ENCODE data around the gene HOXD9.
A peak's percentile ranks its signal among the peaks of the same experiment; 100 is the strongest.

HOXD9 gene

DNA sequence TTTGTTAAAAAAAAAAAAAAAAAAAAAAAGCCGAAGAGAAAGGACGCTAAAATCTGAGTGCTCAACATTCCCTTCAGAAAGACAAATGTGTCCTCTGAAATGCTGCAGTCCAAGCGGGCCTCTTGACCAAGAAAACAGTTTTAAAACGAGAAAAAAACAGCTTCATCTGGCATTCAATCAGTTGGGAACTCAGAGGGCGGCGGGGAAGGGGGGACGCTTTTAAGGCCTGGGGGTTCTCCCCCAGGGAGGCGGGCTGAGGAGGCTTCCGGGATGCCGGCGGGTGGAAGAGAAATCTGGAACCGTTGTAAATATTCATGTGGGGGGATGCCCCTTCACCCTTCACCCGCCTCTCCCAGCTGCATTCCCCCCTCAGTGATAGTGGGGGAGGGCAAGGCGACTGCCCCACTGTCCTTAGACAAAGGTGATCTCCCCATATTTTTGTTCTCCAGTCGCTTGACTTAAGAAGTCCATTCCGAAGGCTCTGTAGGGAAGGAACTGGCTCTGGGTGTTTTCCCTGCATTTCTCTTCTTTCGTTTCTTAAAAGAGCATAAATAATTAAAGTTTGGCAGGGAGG lies 18.7 kb upstream of the HOXD9 start:
- no peak overlapping the region for H3K4me3 ChIP-seq (ENCODE audit: low read depth, low read length)
- no peak for DNase-seq (ENCODE audit: low read depth)
- TF ChIP-seq, protein P1, sequence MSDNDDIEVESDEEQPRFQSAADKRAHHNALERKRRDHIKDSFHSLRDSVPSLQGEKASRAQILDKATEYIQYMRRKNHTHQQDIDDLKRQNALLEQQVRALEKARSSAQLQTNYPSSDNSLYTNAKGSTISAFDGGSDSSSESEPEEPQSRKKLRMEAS (IDR thresholded peaks at IDR 0.05; ENCODE audit: low read depth, low read length): no peak
- TF ChIP-seq POLR2A (IDR thresholded peaks at IDR 0.05; ENCODE audit: extremely low read depth, insufficient read length) (no peak), MYC (IDR thresholded peaks at IDR 0.05; ENCODE audit: low read depth, low read length) (no peak)
- TF ChIP-seq, protein P2, sequence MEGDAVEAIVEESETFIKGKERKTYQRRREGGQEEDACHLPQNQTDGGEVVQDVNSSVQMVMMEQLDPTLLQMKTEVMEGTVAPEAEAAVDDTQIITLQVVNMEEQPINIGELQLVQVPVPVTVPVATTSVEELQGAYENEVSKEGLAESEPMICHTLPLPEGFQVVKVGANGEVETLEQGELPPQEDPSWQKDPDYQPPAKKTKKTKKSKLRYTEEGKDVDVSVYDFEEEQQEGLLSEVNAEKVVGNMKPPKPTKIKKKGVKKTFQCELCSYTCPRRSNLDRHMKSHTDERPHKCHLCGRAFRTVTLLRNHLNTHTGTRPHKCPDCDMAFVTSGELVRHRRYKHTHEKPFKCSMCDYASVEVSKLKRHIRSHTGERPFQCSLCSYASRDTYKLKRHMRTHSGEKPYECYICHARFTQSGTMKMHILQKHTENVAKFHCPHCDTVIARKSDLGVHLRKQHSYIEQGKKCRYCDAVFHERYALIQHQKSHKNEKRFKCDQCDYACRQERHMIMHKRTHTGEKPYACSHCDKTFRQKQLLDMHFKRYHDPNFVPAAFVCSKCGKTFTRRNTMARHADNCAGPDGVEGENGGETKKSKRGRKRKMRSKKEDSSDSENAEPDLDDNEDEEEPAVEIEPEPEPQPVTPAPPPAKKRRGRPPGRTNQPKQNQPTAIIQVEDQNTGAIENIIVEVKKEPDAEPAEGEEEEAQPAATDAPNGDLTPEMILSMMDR (IDR thresholded peaks at IDR 0.05; ENCODE audit: low read depth, low read length): no peak

DNA sequence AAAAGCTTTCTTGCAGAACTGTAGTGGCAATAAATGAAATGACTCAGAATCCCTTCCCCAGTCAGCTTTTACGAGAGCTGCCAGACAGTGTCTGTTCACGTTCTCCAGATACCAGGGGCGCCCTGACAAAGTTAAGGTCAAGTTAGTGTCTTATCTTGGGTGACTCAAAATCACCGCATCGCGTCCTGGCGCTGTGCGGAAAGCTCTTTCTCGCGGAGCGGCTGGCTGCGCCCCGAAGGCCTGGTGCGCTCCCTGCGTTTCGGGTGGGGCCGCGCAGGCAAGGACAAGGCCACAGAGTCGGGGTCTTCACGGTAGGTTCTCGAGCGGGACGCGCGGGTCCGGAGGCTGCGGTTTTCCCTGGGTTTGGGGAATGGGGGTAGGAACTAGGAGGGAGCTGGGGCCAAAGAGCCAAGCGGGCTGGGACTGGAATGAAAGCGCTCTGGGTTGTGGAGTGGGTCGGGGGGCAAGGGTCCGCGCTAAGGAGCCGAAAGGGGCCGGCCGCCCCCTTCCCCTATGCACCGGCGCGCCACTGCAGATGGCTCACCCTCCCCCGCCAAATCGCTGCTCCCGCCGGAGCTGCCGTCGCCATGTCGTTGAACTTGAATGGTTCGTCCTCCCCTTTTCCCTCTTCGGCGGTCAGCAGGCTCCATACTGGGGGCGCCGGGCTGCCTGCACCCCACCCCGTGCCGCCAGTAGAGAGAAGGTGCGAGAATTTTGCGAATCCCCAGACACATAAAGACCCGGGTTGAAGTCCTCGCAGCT lies 18.0 kb upstream of the HOXD9 start:
- TF ChIP-seq MYC (IDR thresholded peaks at IDR 0.05; ENCODE audit: low read depth, low read length): no peak
- no peak for TF ChIP-seq POLR2A (IDR thresholded peaks at IDR 0.05; ENCODE audit: extremely low read depth, insufficient read length)
- TF ChIP-seq, protein P1 (IDR thresholded peaks at IDR 0.05; ENCODE audit: low read depth, low read length): no peak
- TF ChIP-seq, protein P2 (IDR thresholded peaks at IDR 0.05; ENCODE audit: low read depth, low read length): no peak
- H3K4me3 ChIP-seq (ENCODE audit: low read depth, low read length): no peak overlapping the region
- peak; percentile 77 for DNase-seq (ENCODE audit: low read depth)

DNA sequence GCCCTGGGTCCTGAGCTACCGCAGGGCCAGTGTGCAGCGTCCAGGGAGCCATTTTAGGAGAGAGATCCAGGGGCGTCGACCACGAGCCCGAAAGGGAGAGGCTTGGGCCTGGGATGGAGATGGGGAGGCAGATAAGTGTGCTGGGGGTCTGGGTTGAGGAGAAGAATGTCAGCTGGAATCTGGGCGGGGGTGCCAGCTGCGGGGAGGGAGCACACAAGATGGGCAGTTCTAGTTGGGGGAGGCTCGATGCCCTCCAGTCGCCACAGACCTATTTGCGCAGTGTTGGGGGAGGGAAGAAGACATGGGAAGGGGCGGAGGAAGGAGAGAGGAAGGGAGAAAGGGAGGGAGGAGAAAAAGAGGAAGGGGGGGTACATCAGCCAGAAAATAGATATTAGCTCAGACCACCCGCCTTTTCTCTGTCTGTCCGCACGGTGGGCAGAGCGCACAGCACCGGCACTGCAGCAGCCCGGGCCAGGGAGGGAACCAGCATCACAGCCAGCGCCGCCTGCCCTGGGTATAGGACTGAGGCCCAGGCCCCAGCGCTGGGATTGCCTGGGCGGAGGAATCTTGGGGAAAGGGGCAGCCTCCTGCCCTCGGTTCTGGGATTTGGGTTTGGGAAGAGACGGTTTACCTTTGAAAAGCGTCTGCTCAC lies 17.3 kb upstream of the HOXD9 start:
- no peak for TF ChIP-seq POLR2A (IDR thresholded peaks at IDR 0.05; ENCODE audit: extremely low read depth, insufficient read length)
- TF ChIP-seq, protein P1 (IDR thresholded peaks at IDR 0.05; ENCODE audit: low read depth, low read length): no peak
- no peak for TF ChIP-seq MYC (IDR thresholded peaks at IDR 0.05; ENCODE audit: low read depth, low read length)
- TF ChIP-seq, protein P2 (IDR thresholded peaks at IDR 0.05; ENCODE audit: low read depth, low read length): no peak
- no peak for DNase-seq (ENCODE audit: low read depth)
- H3K4me3 ChIP-seq (ENCODE audit: low read depth, low read length): no peak overlapping the region

DNA sequence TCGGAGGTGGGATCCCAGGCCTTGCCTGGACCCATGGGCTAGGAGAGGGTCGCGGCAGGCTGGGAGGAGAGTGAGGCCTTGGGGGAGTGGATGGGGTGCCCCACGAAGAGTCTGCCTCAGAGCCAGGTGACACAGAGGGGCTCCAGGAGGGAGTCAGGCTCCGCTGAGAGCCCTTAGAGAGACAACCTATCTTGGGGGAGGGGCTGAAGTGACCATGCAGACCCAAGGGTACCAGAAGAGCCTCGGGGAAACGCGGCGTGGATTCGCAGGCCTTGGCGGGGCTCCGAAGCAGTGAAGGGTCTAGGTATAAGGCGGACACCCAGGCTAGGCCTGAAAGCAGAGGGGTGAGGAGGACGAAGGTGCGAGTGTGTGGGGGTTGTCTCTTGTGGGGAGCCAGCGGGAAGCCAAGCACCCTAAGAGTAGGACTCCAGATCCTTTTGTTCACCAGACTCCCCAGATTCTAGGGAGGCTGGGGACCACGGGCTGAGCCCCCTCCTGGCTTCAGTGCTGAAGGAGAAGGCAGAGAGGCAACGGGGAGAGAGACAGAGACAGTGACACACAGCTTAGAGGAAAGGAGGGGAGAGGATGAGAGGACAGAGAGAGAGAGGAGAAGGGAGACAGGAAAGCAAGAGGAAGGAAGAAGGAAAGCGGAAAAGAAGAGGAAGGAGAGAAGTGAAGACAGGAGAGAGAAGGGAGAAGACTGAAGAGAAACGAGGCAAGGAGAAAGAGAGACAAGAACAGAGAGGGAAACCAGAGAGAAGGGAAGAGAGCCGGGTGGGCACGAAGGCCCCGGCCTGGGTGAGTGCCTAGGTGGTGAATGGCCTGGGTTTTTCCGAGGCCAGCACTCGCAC lies 16.6 kb upstream of the HOXD9 start:
- no peak for TF ChIP-seq MYC (IDR thresholded peaks at IDR 0.05; ENCODE audit: low read depth, low read length)
- TF ChIP-seq POLR2A (IDR thresholded peaks at IDR 0.05; ENCODE audit: extremely low read depth, insufficient read length): no peak
- TF ChIP-seq, protein P1 (IDR thresholded peaks at IDR 0.05; ENCODE audit: low read depth, low read length): no peak
- TF ChIP-seq, protein P2 (IDR thresholded peaks at IDR 0.05; ENCODE audit: low read depth, low read length): no peak
- no peak for DNase-seq (ENCODE audit: low read depth)
- no peak overlapping the region for H3K4me3 ChIP-seq (ENCODE audit: low read depth, low read length)
